HCT116 (cell line): ENCODE measurements around the gene NAV3.

ENCODE experiments used
- EGR1 ChIP-seq: IDR thresholded peaks from 2 replicates; pipeline ENCODE4 v1.6.1; 2012; ENCODE audit warnings: low read depth
- POLR2A ChIP-seq: IDR thresholded peaks from 2 replicates; pipeline ENCODE4 v1.7.0; 2011; ENCODE audit warnings: borderline replicate concordance; ENCODE audit not compliant: insufficient read depth, insufficient read length; ENCODE audit errors: extremely low read depth

DNA sequence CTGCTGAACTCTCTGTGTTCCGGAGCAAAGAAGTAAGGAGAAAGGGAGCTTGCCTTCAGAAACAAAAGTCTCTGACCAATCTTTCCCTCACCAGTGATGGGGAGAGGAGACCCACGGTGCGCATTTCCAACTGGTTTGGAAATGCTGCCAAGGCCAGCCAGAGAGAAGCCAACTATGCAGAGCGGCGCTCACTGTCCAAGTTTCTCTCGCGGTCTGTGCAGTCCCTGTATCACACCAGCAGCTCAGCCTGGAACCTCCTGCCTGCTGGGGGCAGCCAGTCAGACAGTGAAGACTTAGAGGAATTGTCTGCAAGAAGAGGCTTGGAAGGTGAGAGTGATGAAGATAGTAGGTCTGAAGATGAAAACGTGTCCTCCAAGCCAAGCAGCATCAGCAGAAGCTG is 206.2 kb downstream of the NAV3 start:
- no peak for TF ChIP-seq POLR2A
- no peak for TF ChIP-seq EGR1
